Psoas muscle (tissue), 8 donors: ENCODE data around the gene SLC25A13. TPM values are rescaled to one million over a fixed set of nuclear protein-coding genes. Genes with fewer than 3 reads are reported as not detected.
A peak's percentile ranks its signal among the peaks of the same experiment; 100 is the strongest.

Source experiments
- ATAC-seq, 4 donors: fragments of 200-7000 bp; cut with Tn5 transposase; one replicate each; pipeline ENCODE4 v1.9.1; 2020; ENCODE audit warnings: moderate library complexity in 3 of 4, mild to moderate bottlenecking in 2 of 4
- DNase-seq, 2 donors: peaks; one replicate each; pipeline ENCODE4 v3.0.0-alpha.2; 2020
- H3K27ac ChIP-seq: fragments of 200-600 bp; one replicate; pipeline ENCODE4 v1.8.0; 2022
- H3K27me3 ChIP-seq, 3 donors: fragments of 200-600 bp in 1 of 3; one replicate each; pipeline versions ENCODE4 v1.6.1 to v1.8.0; 2013 to 2022; ENCODE audit warnings: low read length in 2 of 3, mild to moderate bottlenecking in 2 of 3, moderate library complexity in 1 of 3; ENCODE audit not compliant: insufficient read depth in 3 of 3
- H3K36me3 ChIP-seq, 2 donors: fragments of 200-600 bp in 1 of 2; one replicate each; pipeline versions ENCODE4 v1.6.1 to v1.8.0; 2013 to 2022; ENCODE audit warnings: low read depth in 1 of 2, mild to moderate bottlenecking in 1 of 2, moderate library complexity in 1 of 2; ENCODE audit not compliant: insufficient read depth in 1 of 2
- H3K4me1 ChIP-seq: fragments of 200-600 bp; one replicate; pipeline ENCODE4 v1.8.0; 2022
- H3K4me3 ChIP-seq: fragments of 200-600 bp; one replicate; pipeline ENCODE4 v1.8.0; 2022; ENCODE audit warnings: mild to moderate bottlenecking
- H3K9me3 ChIP-seq: fragments of 200-600 bp; one replicate; pipeline ENCODE4 v1.8.0; 2022
- WGBS, 3 donors: extraction: QIAGEN DNeasy Blood & Tissue Kit; methylation state at CpG; one replicate each; pipeline versions ENCODE4 v1.1.6 to v1.1.7; 2013; 5-methylcytosine and 5-hydroxymethylcytosine counted together
- intact Hi-C, 2 donors: fragments of 100-400 bp; cut with DNase I; formaldehyde crosslinking; loops; one replicate each; pipeline versions ENCODE4 v1.11.0 to v1.14.2; 2022
- polyA plus RNA-seq, 3 donors: library from polyadenylated mRNA; stranded (reverse); fragments of 200-250 nt; gene quantifications; one replicate each; pipeline ENCODE4 v1.2.3, GENCODE V29; 2013
- total RNA-seq, 4 donors: library from RNA; stranded (reverse); fragmentation: NEBNext Ultra II Directional in 2 of 4; extraction: Animal tissue kit (Norgen Biotek cat#: 25700) in 2 of 4; gene quantifications; one replicate each; pipeline versions ENCODE4 v1.2.1 to v1.2.4, GENCODE V29; 2021 to 2023
- TF ChIP-seq, protein P1 (sequence below): fragments of 200-600 bp; IDR thresholded peaks from one replicate; pipeline ENCODE4 v1.8.0; 2022; ENCODE audit warnings: antibody characterized with exemption
- donor health status: healthy with polysubstance abuse.
- donor health status: DM: no; HTN: no; CAD: no; lungs with moderate emphysema.
- donor health status: Bipolar disorder and iron deficiency.
- donor health status: healthy.
- donor health status: DM: yes; HTN: yes; CAD: no.
- donor health status: DM: no; HTN: no; CAD: no.
- donor health status: DM: no; HTN: no; CAD: no.
- donor health status: DM: yes; HTN: yes; CAD: no.

SLC25A13 gene
- total and polyA plus RNA-seq, 7 donors, result 3.3 to 31.6 (median 9.0) TPM

DNA sequence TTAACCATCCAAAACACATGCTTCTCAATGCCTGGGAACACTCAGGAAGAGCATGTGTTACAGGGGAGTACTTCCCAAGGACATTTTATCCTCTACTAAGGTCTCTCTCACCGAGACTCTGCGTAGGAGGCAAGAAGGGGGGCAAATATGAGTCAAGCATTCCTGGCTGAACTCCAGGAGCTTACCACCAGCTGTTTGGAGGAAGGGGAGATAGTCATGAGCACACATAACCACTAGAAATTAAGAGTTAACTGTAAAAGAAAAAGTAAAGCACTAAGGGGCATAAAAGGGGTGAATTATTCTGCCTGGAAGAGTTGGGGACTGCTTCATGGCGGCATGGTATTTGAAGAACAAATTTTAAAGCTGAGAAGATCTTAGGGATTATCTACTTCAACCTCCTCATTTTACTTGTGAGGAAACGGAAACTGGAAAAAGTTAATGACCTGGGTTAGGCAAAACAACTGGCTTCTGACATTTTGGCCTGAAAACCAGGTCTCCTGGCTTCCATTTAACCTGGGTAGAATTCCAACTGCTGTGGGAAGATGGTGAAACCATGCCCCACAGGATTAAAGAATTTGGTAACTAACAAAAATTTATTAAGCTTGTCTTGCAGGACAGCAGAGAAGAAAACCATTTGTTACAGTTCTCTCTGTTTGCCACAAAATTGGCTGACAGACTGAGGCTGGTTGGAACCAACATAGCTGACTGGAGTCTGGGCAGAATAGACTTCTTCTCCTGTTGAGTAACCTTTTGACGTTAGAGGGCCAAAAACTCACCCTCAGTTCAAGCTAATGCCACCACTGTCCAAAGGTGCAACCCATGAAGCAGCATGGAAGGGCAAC, 85.5 kb downstream of the SLC25A13 start:
- H3K27me3 ChIP-seq, result no peaks in the 10 kb centered on the region
- no peak overlapping the region for H3K27ac ChIP-seq
- H3K4me1 ChIP-seq, result peaks cover 23% of the 10 kb centered on the region
- TF ChIP-seq, protein P1, sequence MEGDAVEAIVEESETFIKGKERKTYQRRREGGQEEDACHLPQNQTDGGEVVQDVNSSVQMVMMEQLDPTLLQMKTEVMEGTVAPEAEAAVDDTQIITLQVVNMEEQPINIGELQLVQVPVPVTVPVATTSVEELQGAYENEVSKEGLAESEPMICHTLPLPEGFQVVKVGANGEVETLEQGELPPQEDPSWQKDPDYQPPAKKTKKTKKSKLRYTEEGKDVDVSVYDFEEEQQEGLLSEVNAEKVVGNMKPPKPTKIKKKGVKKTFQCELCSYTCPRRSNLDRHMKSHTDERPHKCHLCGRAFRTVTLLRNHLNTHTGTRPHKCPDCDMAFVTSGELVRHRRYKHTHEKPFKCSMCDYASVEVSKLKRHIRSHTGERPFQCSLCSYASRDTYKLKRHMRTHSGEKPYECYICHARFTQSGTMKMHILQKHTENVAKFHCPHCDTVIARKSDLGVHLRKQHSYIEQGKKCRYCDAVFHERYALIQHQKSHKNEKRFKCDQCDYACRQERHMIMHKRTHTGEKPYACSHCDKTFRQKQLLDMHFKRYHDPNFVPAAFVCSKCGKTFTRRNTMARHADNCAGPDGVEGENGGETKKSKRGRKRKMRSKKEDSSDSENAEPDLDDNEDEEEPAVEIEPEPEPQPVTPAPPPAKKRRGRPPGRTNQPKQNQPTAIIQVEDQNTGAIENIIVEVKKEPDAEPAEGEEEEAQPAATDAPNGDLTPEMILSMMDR, result no peak
- intact Hi-C loops, result no loop called here
- no peak overlapping the region for H3K4me3 ChIP-seq
- ATAC-seq (peak; percentile 52 to 86 (median 77)), DNase-seq (peak; percentile 43 to 60)
- H3K9me3 ChIP-seq, result no peaks in the 10 kb centered on the region
- WGBS, 3 donors, result 23 to 32% (median 28%) methylated on average over 5 of the region's 5 CpGs
- H3K36me3 ChIP-seq, result no peaks in the 10 kb centered on the region

GRCh38 chr7:96235281-96235680, 86.6 kb downstream of the SLC25A13 start:
- H3K27me3 ChIP-seq, result no peaks in the 10 kb centered on the region
- TF ChIP-seq, protein P1, result no peak
- ATAC-seq, result no peak
- no peak for DNase-seq
- peaks cover 23% of the 10 kb centered on the region for H3K4me1 ChIP-seq
- 48 to 62% (median 58%) methylated on average over 2 of the region's 2 CpGs for WGBS, 3 donors
- intact Hi-C loops, result no loop called here
- H3K4me3 ChIP-seq, result no peak overlapping the region
- no peaks in the 10 kb centered on the region for H3K36me3 ChIP-seq
- H3K27ac ChIP-seq, result no peak overlapping the region
- H3K9me3 ChIP-seq, result no peaks in the 10 kb centered on the region

GRCh38 chr7:96233528-96234154, 88.3 kb downstream of the SLC25A13 start:
- TF ChIP-seq, protein P1, result no peak
- intact Hi-C loops, result no loop called here
- H3K27me3 ChIP-seq, result no peaks in the 10 kb centered on the region
- 76 to 86% (median 77%) methylated on average over 5 of the region's 5 CpGs for WGBS, 3 donors
- H3K4me1 ChIP-seq, result peaks cover 17% of the 10 kb centered on the region
- no peak for DNase-seq
- H3K4me3 ChIP-seq, result no peak overlapping the region
- no peak overlapping the region for H3K27ac ChIP-seq
- H3K9me3 ChIP-seq, result no peaks in the 10 kb centered on the region
- peaks cover 0 to 7% of the 10 kb centered on the region in 2 donors for H3K36me3 ChIP-seq
- ATAC-seq, result no peak

DNA sequence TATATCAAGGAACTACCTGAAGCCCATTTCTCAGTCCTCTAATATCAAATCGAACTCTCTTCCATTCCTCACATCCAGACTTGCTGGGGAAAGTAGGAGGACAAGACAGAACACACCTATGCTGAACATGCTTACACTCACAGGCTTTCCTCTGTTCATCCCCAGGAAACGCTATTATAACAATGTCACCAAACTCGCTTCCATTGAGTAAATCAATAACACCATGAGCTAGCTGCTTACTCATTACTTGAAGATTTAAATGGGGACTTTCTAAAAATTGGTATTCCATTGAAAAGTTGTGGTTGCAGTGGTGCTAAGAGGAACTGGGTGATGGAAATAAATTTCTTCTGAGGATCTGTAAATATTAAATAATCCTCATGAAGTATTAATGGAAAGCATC, 88.8 kb downstream of the SLC25A13 start:
- 95 to 99% (median 95%) methylated on average over 3 of the region's 3 CpGs for WGBS, 3 donors
- Histone ChIP-seq H3K9me3 (no peaks in the 10 kb centered on the region), H3K4me3 (no peak overlapping the region), H3K36me3 (peaks cover 0 to 7% of the 10 kb centered on the region in 2 donors), H3K4me1 (peaks cover 17% of the 10 kb centered on the region), H3K27me3 (no peaks in the 10 kb centered on the region), H3K27ac (no peak overlapping the region)
- ATAC-seq (no peak), DNase-seq (no peak)
- intact Hi-C loops, result no loop called here
- TF ChIP-seq, protein P1, result no peak
